NOMO-1 treated with DMSO at 0.1 percent for 48 hours (cell line): Measurements from ENCODE around the gene RIC1.
"Not testable (repeated sequence)": the region's sequence is repeated elsewhere in the genome, so short reads cannot be mapped to it uniquely, and the experiment has no call there.

Experiments used
- DNase-seq: peaks from one replicate; lab custom pipeline; 2025; ENCODE audit not compliant: unreplicated experiment; lab: John Stamatoyannopoulos, UW

The RIC1 gene

DNA sequence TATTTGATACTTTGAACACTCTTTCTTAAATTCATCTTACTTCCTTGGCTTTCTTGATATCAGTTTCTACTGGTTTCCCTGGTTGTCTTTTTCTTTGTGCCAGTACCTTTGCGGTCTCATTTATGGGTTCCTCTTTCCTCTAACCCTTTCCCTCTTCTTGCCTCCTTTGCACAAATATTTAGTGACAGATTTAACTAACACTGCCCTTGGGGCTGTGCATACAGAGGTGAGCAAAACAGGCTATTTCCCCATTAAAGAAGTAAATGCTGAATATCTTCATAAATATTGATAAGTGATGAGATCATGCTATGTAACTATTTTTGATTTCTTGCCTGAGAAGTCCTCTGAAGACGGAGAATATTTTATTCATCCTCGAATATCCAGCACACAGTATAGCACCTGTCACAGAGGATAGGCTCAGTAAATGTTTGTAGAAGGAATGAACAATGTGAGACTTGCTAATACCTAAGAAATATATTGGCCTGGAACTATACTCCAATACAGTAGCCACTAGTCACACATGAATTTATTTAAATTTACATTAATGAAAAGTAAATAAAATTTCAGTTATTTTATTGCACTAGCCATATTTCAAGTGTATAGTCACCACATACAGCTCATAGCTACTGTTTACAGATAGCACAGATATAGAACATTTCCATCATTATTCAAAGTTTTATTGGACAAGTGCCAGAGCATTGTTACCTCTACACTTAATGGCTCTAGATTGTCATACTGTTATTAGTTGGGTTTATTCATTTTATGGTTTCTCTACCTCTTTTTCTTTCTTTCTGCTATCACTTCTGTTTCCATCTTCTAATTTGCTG is 90.4 kb downstream of the RIC1 start:
- DNase-seq: no peak

DNA sequence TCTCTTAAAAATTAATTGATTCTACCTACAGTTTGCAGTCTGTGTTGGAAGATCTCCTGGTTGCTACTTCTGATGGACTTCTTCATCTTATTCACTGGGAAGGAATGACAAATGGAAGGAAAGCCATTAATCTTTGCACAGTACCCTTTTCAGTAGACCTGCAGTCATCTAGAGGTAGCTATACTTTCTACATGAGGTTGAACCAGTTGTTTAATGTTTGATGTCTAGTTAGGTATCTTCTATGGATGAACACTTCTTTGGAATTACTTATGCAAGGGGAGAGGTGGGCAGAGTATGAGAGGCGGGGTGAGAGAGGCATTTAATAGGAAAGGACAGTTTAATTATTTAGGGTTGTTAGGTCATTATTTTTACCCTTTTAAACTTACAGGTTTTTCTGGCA is 91.2 kb downstream of the RIC1 start:
- no peak for DNase-seq

DNA sequence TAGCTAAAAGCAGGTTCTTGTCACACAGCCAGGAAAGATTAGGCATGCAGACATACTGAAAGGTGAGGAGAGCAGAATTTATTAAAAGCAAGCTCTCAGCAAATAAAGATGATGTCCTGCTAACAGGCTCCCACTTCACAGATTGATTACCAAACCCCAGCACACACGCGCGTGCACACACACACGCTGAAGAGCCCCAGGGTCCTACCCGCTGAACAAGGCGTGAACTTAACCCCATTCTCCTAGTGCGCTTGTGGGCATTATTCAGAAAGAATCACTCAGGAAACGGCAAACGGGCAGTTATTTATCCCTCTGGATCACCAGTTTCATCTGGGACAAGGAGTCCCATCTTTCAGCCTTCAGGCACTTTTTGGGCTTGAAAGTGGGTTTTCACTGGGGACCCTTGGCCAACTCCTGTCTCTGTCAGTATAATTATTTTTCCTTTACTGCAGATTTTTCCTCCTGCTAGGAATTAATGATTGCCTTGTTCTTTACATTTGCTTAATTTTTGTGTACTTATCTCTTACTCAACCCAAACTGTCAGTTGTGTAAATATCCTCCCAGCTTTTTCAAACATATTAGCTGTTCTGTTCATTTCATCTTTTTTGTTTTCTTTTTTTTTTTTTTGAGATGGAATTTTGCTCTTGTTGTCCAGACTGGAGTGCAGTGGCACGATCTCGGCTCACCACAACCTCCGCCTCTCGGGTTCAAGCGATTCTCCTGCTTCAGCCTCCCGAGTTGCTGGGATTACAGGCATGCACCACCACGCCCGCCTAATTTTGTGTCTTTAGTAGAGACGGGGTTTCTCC is 92.6 kb downstream of the RIC1 start:
- DNase-seq: no peak

DNA sequence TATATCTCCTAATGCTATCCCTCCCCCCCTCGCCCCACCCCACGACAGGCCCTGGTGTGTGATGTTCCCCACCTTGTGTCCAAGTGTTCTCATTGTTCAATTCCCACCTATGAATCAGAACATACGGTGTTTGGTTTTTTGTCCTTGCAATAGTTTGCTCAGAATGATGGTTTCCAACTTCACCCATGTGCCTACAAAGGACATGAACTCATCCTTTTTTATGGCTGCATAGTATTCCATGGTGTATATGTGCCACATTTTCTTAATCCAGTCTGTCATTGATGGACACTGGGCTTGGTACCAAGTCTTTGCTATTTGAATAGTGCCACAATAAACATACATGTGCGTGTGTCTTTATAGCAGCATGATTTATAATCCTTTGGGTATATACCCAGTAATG is 93.8 kb downstream of the RIC1 start:
- not testable (repeated sequence) for DNase-seq

DNA sequence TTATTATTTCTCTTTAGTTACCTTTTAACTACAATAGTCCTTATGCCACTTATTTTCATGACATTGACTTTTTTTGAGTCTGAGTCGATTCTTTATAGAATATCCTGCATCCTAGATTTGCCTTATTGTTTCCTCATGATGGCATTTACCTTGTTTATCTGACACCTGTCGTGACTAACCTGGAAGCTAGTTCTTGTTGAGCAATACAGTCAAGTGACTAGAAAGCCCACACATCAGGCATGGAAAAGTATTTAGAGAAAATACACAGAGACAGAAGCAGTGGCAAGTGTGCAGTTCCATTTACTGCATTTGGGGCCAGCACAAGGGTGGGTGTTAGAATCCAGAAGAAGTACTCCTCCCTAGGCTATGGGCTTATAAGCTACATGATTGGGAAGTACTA is 106.2 kb downstream of the RIC1 start:
- no peak for DNase-seq

DNA sequence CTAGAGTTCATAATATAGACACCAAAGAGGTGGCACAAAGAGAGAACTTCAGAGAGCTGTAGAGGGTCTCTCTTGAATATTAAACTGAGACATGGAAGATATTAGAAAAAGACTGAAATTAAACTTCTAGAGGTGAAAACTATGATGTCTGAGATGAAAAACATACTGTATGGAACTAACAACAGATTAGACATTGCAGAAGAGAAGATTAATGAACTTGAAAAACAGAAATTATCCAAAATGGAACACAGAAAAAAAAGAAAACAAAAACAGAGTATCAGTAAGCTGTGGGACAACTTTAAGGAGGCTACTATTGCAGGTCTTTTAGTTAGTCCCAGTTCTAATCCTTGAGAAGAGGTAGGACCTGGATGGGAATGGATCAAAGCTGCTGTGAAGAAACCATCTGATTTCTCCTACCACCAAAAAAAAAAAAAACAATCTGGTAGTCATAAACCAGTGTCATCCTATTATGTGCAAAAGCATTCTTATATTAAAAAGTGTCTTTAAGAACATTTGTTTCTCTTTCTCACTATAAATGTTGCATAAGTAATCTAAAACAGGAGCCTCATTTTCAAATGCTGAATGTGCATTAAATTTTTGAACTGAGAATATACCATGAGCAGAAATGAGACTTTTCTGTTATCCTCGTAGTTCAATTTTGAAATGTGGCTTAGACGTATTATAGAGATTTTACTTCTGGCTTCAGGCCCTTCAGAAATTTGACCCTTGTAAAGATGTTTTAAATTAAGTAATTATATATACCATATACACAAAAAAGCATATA is 107.8 kb downstream of the RIC1 start:
- DNase-seq: no peak

DNA sequence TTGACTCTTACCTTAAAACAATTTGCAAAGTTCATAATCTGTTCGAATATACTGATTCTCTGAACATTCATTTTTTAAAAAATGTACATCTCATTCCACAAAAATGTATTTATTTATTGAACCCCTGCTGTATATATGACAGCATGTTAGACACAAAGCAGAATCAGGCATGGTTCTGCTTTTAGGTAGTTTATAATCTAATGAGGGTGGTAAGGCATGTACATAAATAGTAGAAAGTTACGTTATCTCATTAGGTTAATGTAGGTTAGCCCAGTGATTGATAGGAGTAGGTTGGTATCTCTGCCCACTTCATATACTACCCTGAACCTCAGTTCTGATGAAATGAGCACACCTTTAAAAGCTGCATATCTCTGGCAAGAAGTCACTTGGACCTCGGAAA is 114.2 kb downstream of the RIC1 start:
- no peak for DNase-seq

DNA sequence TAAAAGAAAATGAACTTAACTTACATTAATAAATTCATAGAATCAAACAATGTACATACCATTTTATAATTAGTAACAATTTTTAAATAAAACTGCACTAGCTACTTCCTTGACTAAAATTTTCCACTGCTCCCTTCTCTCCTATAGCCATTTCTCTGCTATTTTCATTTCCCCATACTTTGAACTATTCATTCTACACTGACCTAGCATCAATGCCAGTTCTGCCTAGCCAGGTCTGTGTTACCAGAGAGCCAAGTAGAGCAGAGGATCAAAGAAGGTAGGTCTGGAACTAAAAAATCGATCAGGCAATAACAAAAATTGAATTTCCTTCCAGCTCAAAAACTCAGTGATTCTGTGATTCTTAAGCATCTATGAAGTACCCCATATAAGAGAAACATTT is 119.5 kb downstream of the RIC1 start:
- no peak for DNase-seq

DNA sequence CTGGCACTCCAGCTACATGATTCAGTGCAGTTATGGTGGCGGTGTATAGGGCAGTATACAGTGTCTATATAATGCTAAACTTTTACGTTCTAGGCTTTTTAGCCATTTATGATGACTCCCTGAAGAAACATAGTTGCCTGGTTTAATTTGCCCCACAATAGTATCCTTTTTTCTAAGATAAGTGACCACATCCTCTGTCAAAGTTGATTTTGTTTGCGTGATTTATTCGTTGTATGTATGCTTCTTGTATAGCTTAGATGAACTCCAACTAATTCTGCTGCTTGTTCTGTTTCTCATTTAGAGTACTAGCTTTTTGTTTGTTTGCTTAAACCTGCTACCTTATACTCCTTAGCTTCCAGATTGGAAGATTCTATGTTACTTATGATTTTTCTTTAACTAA is 120.4 kb downstream of the RIC1 start:
- no peak for DNase-seq

DNA sequence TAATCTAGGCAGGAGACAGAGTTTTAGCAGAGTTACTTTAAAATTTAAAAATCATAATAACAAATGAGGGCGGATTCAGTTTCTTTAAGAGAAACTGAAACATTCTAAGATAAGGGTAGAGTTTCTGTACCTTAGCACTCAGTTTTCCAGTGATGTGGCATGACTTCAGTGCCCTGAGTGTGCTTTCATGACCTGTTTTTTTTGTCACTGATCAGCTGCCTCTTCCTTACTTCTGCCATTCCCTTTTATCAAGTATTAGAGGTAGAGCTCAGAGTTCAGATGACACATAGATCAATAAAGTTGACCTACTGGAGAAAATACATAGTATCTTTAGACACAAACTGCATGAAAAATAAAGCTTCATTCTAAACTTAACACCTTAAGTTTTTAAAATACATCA is 121.7 kb downstream of the RIC1 start:
- no peak for DNase-seq

DNA sequence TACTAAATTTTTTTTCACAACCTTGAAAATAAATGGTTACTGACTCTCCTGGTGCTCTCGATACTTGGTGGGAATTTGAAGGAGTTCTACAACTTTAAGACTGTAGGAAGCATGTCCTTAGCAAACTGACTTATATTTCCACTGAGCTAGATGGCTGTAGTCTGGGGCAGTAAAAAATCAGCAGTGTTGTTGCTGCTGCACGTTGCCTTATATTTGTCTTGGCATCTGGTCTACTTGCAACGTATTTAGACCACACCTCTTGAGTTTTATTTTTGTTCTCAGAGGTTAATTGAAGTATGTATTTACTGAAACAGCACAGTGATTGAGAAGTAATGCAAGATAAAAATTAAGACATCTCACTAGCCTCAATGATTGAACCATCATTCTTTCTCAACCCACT is 127.7 kb downstream of the RIC1 start:
- DNase-seq: no peak

DNA sequence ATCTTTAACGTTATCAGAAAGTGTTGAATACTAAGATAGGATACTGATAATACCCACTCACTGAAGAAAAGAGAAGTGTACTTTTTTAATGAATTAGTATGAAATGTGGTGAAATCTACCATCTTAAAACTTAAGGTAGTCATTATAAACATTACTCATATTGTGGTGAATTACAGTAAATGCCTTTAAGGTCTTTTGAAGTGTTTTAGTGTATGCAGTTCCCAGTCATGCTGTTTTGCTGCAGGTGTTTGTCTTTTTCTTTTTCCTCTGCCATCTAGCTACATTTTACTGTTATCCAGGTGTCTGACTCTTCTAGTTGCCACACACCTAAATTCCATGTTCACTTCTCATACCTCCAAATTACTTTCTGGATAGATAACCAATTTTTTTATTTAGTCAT is 131.4 kb downstream of the RIC1 start:
- no peak for DNase-seq

DNA sequence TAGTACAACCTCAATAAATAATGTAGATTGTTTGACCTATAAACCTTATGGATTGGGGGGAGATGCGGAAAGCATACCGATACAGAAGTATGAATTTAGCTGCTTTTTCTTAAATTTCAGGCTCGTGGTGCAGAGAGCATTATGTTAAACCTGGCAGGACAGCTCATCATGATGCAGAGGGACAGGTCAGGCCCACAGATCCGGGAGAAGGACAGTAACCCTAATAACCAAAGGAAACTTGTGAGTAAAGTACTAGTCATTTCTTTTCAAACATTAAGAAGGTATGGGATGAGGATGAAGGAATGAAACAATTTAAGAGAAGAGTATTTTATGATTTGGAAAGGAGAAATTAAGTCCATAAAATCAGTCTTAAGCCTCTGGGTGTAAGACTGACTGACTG is 133.5 kb downstream of the RIC1 start:
- DNase-seq: no peak

DNA sequence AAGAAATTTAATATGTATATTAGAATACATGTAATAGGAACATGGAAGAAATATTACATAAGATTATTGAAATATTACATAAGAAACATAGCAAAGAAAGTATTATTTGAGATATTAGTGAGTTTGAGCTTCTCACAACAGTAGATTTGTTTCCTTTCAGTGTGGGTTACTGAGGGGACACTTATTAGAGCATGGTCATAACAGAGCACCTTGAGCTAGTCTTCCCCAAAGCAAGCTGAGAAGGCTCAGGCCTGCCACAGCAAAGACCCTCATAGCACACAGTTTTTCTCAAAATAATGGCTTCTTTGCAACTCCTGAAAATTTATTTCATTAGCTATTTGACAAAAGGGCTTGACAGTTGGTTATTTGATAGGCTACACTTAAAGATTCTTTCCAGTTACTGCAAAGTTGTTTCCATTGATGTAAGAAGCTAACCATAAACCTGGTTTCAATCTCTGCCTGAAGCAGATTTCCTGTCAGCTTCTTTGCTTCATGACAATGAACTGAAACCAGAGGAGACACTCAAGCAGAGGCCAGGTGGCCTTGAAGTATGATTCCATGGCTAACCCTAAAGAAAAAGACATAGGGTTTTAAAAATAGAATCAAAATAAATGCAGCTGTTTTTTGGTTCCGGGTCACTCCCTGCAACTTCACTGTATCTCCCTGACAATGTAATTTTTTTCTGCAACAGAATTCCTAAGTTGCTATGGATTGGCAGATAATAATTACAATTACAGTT is 135.4 kb downstream of the RIC1 start:
- no peak for DNase-seq

DNA sequence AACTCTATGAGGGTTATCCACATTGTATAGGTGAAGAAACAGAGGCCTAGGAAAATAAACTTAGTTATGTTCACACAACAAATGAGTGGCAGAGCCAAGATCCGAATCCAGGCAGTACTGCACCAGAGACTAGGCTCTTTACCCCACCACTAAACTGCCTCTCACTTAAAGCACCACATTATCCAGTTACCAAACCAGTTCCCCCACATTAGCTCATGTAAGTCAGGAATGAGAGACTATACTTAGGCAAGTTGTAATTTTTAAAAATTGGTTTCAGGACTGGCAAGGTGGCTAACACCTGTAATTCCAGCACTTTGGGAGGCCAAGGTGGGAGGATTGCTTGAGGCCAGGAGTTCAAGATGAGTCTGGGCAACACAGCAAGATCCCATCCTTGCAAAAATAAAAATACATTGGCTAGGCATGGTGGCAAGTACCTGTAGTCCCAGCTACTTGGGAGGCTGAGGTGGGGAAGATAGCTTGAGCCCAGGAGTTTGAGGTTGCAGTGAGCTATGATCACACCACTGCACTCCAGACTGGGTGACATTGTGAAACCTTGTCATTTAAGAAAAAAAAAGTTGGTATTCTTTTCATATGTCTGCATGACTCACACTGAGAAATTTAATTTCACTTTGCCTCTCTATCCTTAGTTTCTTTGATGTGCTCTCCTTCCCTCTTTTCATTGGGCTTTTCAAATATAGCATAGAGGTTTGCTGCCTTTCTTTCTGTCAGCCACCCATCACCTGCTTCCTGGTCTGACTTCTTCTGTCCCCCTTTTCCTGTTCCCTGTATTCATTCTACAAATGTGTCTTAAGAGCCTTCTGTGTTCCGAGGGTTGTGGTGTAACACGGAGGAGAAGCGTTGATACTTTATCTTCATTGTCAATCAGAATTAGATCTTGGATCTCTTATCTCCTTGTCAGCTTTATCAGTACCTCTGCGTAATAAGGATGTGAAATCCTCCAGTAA is 139.3 kb downstream of the RIC1 start:
- no peak for DNase-seq

DNA sequence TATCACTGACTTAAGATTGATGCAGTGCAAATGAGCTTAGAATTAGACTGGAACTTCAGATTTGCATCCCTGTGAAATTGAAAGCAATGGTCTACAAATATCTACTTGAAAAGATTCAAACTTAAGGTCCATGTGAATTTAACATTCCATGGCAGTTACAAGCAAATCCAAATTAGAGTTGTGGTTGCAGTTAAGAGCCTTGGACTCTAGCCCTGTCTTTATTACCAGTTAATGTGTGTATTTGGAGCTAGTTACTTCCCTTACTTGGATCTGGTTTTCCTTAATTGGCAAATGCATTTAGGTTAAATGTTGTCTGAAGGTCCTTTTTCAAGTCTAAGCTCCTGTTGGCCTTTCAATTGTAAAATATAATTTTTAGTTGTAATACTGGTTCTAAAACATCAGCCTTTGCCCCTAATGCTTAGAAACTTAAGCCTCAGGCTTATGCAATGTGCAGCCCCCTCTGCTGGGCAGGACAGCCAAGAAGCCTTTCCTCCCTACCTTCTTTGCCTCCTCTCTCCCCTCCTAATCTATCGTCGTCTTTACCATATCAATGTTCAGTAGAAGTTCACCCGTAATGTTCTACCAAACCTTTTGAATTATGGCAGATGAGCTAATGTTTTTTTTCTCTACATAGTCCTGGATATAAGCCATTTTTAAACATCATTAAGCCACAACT is 144.6 kb downstream of the RIC1 start:
- no peak for DNase-seq

DNA sequence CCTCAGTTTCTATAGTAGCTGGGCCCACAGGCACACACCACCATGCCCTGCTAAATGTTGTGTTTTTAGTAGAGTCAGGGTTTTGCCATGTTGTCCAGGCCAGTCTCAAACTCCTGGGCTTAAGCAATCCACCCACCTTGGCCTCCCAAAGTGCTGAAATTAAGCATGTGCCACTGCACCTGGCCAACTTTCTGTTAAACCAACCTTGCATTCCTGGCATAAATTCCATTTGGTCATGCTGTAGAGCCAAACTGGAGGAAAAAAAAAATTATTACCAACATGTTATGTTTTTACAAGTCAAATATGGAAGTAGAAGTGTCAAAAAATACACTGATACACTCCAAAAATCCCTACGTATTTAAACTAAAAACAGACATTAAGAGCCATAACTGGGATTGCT is 149.9 kb downstream of the RIC1 start:
- no peak for DNase-seq

DNA sequence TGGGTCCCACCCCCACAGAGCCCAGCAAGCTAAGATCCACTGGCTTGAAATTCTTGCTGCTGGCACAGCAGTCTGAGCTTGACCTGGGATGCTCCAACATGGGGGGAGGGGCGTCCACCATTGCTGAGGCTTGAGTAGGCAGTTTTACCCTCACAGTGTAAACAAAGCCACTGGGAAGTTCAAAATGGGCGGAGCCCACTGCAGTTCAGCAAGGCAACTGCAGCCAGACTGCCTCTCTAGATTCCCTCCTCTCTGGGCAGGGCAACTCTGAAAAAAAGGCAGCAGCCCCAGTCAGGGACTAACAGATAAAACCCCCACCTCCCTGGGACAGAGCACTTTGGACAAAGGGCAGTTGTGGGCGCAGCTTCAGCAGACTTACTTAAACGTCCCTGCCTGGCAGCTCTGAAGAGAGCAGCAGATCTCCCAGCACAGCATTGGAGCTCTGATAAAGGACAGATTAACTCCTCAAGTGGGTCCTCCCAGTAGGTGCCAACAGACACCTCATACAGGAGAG is 150.9 kb downstream of the RIC1 start:
- DNase-seq: not testable (repeated sequence)

DNA sequence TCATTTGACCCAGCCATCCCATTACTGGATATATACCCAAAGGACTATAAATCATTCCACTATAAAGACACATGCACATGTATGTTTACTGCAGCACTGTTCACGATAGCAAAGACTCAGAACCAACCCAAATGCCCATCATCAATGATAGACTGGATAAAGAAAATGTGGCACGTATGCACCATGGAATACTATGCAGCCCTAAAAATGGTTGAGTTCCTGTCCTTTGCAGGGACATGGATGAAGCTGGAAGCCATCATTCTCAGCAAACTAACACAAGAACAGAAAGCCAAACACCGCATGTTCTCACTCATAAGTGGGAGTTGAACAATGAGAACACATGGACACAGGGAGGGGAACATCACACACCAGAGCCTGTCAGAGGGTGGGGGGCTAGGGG is 154.5 kb downstream of the RIC1 start:
- not testable (repeated sequence) for DNase-seq
